ENCODE data around the gene NOTCH1. TPM values are rescaled to one million over a fixed set of nuclear protein-coding genes. Genes with fewer than 3 reads are reported as not detected.
A peak's percentile ranks its signal among the peaks of the same experiment; 100 is the strongest.

Gene NOTCH1
- total and polyA plus RNA-seq, 9 donors, result 16.7 to 39.5 (median 27.1) TPM

- no peak for DNase-seq
- Histone ChIP-seq H3K36me3 (ENCODE audit: control insufficient read depth, insufficient read depth, low read length) (peaks cover 8% of the 10 kb centered on the region), H3K4me3 (ENCODE audit: low read length) (no peak overlapping the region), H3K4me1 (ENCODE audit: control insufficient read depth, insufficient read depth, low read length) (peaks cover 82% of the 10 kb centered on the region), H3K9me3 (replicated peaks; ENCODE audit: control insufficient read depth, low read depth, low read length) (no peaks in the 10 kb centered on the region), H3K27ac (ENCODE audit: low read length) (peak overlapping the region; percentile 48), H3K27me3 (ENCODE audit: control insufficient read depth, insufficient read depth, low read length) (no peaks in the 10 kb centered on the region)
- WGBS (ENCODE audit: insufficient coverage), result 77% methylated on average over 25 of the region's 37 CpGs
Measured at GRCh38 chr9:136531186-136531903, 14.5 kb downstream of the NOTCH1 start.

DNA sequence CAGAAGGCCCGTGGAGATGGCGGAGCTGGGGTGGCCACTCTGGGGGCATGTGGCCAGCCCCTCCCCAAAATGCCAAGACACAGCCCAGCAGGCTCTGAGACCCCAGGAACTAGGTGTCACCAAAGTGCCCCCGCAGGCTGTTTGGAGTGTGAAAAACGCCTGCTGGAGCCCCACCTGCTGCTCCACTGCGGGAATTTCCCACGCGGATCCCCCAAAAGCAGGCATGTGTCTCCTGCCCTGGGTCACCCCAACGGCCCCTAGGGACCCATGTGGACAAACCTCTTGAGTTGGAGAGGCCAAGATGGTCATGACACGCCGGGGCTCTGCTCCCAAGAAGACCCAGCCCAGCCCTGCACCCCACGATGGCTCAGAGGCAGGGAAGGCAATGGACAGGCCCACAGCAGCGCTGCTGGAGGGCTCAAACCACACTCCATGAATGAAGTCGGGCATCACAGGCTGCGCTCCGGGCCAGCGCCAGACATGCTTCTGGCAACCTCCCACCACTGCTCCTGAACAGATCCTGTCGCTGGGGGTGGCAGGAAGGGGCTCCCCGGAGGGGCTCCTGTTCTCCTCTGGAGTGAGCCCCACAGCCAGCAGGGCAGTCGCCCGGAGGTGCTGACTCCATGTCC lies 15.3 kb downstream of the NOTCH1 start:
- peak overlapping the region; percentile 48 for H3K27ac ChIP-seq (ENCODE audit: low read length)
- no peak overlapping the region for H3K4me3 ChIP-seq (ENCODE audit: low read length)
- peaks cover 85% of the 10 kb centered on the region for H3K4me1 ChIP-seq (ENCODE audit: control insufficient read depth, insufficient read depth, low read length)
- 40% methylated on average over 18 of the region's 20 CpGs for WGBS (ENCODE audit: insufficient coverage)
- no peak for DNase-seq
- no peaks in the 10 kb centered on the region for H3K27me3 ChIP-seq (ENCODE audit: control insufficient read depth, insufficient read depth, low read length)
- H3K9me3 ChIP-seq (replicated peaks; ENCODE audit: control insufficient read depth, low read depth, low read length), result no peaks in the 10 kb centered on the region
- peaks cover 8% of the 10 kb centered on the region for H3K36me3 ChIP-seq (ENCODE audit: control insufficient read depth, insufficient read depth, low read length)

GRCh38 chr9:136529516-136530460 lies 16.1 kb downstream of the NOTCH1 start:
- 9% methylated on average over 32 of the region's 40 CpGs for WGBS (ENCODE audit: insufficient coverage)
- no peaks in the 10 kb centered on the region for H3K27me3 ChIP-seq (ENCODE audit: control insufficient read depth, insufficient read depth, low read length)
- H3K4me3 ChIP-seq (ENCODE audit: low read length), result no peak overlapping the region
- H3K4me1 ChIP-seq (ENCODE audit: control insufficient read depth, insufficient read depth, low read length), result peaks cover 89% of the 10 kb centered on the region
- peak; percentile 57 for DNase-seq
- peaks cover 11% of the 10 kb centered on the region for H3K36me3 ChIP-seq (ENCODE audit: control insufficient read depth, insufficient read depth, low read length)
- peak overlapping the region; percentile 56 for H3K27ac ChIP-seq (ENCODE audit: low read length)
- H3K9me3 ChIP-seq (replicated peaks; ENCODE audit: control insufficient read depth, low read depth, low read length), result no peaks in the 10 kb centered on the region

DNA sequence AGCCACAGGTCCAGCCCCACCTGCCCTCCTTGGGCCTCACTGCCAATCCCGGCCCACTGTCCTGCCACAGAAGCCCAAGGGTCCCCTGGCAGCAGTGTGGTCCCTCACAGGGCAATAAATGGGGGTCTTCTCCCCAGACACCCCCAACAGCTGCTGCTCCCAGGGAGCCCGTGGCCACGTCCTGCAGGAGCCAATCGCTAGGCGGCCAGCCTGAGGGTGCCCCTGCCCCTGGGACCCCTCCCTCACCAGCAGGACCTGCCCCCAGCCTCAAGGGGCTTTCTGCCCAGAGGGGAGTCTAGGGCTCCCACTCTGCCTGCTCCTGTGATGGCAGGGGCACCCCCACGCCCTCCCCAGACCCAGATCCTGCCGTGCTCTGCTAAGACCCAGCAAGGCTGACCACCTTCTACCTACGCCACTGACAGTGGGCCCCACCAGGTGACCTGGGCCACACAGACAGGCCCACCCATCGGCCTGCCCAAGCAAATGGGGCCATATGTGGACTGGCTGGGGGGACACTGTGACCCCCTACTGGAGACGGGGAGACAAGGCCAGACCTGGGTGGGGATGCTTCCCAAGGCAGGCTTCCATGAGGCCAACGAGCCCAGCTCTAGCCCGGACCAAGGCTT lies 17.0 kb downstream of the NOTCH1 start:
- peaks cover 96% of the 10 kb centered on the region for H3K4me1 ChIP-seq (ENCODE audit: control insufficient read depth, insufficient read depth, low read length)
- H3K36me3 ChIP-seq (ENCODE audit: control insufficient read depth, insufficient read depth, low read length), result peaks cover 6% of the 10 kb centered on the region
- peak overlapping the region; percentile 35 for H3K27ac ChIP-seq (ENCODE audit: low read length)
- 81% methylated on average over 9 of the region's 12 CpGs for WGBS (ENCODE audit: insufficient coverage)
- no peak for DNase-seq
- H3K27me3 ChIP-seq (ENCODE audit: control insufficient read depth, insufficient read depth, low read length), result no peaks in the 10 kb centered on the region
- H3K9me3 ChIP-seq (replicated peaks; ENCODE audit: control insufficient read depth, low read depth, low read length), result no peaks in the 10 kb centered on the region
- H3K4me3 ChIP-seq (ENCODE audit: low read length), result no peak overlapping the region

GRCh38 chr9:136527721-136528710 lies 17.8 kb downstream of the NOTCH1 start:
- WGBS (ENCODE audit: insufficient coverage), result 58% methylated on average over 17 of the region's 34 CpGs
- no peaks in the 10 kb centered on the region for H3K27me3 ChIP-seq (ENCODE audit: control insufficient read depth, insufficient read depth, low read length)
- peaks cover 98% of the 10 kb centered on the region for H3K4me1 ChIP-seq (ENCODE audit: control insufficient read depth, insufficient read depth, low read length)
- peak; percentile 81 for DNase-seq
- peak overlapping the region; percentile 96 for H3K27ac ChIP-seq (ENCODE audit: low read length)
- H3K36me3 ChIP-seq (ENCODE audit: control insufficient read depth, insufficient read depth, low read length), result peaks cover 13% of the 10 kb centered on the region
- no peak overlapping the region for H3K4me3 ChIP-seq (ENCODE audit: low read length)
- H3K9me3 ChIP-seq (replicated peaks; ENCODE audit: control insufficient read depth, low read depth, low read length), result no peaks in the 10 kb centered on the region

DNA sequence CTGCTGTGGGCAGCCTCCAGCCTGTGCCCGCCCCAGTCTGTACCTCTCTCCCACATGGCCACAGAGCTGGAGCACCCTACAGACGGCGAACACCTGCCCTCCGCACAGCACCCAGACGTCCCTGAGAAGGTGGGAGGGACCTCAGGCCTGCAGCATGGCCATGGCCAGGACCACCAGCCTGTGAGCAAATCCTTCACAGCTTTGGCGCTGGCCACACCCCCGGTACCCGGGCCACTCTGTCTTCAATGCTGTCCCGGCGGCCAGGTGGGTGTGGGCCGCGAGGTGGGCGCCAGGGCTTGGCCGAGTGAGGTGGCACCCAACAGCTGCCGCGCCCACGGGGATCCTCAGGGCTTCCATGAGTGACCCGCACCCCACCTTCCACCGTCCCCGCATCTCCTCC lies 18.7 kb downstream of the NOTCH1 start:
- no peak for DNase-seq
- no peak overlapping the region for H3K4me3 ChIP-seq (ENCODE audit: low read length)
- 72% methylated on average over 13 of the region's 20 CpGs for WGBS (ENCODE audit: insufficient coverage)

DNA sequence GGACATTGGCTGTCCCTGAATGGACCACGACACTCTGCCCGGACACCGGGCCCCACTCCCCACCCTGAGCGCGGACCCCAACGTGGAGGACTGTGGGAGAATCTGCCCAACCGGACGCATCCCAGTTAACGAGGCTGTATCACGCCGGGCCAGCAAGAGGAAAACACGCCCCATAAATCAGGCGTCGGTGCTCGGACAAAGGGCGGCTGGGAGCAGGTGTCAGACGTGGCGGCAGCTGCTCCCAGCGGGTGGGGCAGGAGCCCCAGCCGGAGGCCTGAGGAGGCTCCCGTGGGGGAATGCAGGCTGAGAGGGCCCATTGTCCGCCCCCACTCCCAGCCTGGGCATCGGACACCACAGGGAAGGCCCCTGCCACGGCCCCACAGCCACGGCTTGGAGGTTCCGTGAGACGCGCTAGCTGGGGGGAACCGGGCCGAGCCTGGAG lies 19.2 kb downstream of the NOTCH1 start:
- H3K27me3 ChIP-seq (ENCODE audit: control insufficient read depth, insufficient read depth, low read length), result no peaks in the 10 kb centered on the region
- WGBS (ENCODE audit: insufficient coverage), result 50% methylated on average over 22 of the region's 30 CpGs
- peaks cover 19% of the 10 kb centered on the region for H3K36me3 ChIP-seq (ENCODE audit: control insufficient read depth, insufficient read depth, low read length)
- H3K4me3 ChIP-seq (ENCODE audit: low read length), result no peak overlapping the region
- DNase-seq, result peak; percentile 79
- peaks cover 94% of the 10 kb centered on the region for H3K4me1 ChIP-seq (ENCODE audit: control insufficient read depth, insufficient read depth, low read length)
- peak overlapping the region; percentile 96 for H3K27ac ChIP-seq (ENCODE audit: low read length)
- H3K9me3 ChIP-seq (replicated peaks; ENCODE audit: control insufficient read depth, low read depth, low read length), result no peaks in the 10 kb centered on the region

More for the DNA sequence above, 18.7 kb downstream of the NOTCH1 start:
- H3K4me1 ChIP-seq (ENCODE audit: control insufficient read depth, insufficient read depth, low read length), result peaks cover 98% of the 10 kb centered on the region
- H3K27ac ChIP-seq (ENCODE audit: low read length), result peak overlapping the region; percentile 96
- H3K27me3 ChIP-seq (ENCODE audit: control insufficient read depth, insufficient read depth, low read length), result no peaks in the 10 kb centered on the region
- H3K36me3 ChIP-seq (ENCODE audit: control insufficient read depth, insufficient read depth, low read length), result peaks cover 17% of the 10 kb centered on the region
- no peaks in the 10 kb centered on the region for H3K9me3 ChIP-seq (replicated peaks; ENCODE audit: control insufficient read depth, low read depth, low read length)

DNA sequence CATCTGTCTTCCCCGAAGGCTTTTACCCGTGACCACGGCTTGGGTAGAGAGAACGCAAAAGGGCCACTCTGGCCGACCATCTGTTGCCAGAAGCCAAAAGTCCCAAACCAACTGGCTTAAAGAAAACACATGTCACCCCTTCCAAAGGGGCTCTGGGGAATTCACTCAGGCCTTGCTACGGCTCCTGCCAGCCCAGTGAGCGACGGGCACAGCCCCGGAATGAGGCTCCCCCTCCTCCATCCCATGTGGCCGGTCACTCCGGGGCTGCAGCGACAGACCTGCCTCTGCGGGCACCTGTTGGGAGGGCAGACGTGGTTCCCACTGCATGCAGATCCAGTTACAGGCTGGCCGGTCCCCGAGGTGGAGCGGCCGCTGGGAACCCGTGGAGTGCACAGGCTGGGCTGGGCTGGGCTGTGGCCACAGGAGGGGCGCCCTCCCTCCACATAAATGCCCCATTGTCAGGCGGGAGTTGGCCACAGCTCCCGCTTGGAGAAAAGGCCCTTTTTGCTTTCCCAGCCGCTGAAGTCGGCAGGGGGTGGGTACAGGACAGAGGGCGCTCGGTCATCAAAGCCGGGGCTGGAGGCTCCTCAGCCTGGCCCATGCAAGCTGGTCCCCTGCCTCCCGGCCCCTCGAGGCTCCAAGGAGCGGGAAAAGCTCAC lies 19.9 kb downstream of the NOTCH1 start:
- Histone ChIP-seq H3K36me3 (ENCODE audit: control insufficient read depth, insufficient read depth, low read length) (peaks cover 26% of the 10 kb centered on the region), H3K4me3 (ENCODE audit: low read length) (no peak overlapping the region), H3K4me1 (ENCODE audit: control insufficient read depth, insufficient read depth, low read length) (peaks cover 93% of the 10 kb centered on the region), H3K27ac (ENCODE audit: low read length) (peak overlapping the region; percentile 96), H3K9me3 (replicated peaks; ENCODE audit: control insufficient read depth, low read depth, low read length) (no peaks in the 10 kb centered on the region), H3K27me3 (ENCODE audit: control insufficient read depth, insufficient read depth, low read length) (no peaks in the 10 kb centered on the region)
- 58% methylated on average over 21 of the region's 30 CpGs for WGBS (ENCODE audit: insufficient coverage)
- DNase-seq, result peak; percentile 83
